Measurements from ENCODE around the gene TBC1D4.
"Not testable (repeated sequence)": the region's sequence is repeated elsewhere in the genome, so short reads cannot be mapped to it uniquely, and the experiment has no call there.

Gene TBC1D4

DNA sequence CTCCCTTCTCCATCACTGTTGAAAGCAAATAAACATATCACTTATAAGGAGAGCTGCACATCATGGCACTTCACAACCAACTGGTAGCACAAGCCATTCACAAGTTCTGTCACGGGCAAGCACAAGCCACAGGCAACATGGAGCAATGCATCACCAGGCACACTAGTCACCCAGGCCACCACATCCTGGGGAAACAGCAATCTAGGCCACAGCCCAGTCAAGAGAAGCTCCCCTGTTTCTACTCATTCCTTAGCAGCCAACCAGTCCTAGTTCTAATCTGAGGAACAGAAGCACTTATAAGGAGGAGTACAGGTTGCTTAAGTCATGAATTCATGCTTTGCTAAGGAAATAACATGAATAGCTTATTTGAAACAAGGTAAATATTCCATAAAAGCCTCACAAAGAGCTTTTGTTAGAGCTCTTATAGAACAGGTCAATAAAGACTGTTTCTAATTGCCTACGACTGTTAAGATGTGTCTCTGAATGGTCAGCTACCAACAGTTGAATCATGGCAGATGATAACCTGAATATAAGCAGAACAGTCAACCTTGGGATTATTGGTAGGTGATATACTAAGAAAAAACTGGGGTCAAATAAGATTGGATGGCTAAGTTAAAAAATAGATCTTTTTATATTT, 169.0 kb downstream of the TBC1D4 start:
- no peak for DNase-seq

DNA sequence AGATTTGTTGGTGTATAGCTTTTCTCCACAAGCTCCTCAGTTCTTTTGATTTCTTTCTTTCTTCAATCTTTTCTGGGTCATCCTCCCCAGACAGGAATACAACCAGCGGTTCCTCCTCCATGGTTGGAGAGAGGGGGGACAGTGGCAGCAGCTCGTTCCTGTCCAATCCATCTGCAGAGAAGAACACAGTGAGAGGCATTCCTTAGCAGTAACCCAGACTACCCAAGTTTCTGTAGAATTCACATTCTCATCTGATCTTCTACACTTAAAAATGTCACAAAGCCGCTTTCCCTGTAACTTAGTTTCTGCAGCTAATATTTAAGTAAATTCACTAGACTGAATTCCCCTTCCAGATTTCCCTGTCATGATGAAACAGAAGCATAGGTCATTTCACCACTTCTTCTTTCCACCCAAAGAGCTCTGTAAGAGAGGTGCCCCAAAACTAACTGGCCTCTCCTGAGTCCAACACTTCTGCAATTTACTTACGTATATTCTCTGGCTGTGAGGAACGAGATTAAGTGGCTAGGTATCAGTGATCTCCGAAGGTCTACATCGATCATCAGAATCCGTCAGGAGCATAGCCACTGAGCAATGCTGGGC, 171.9 kb downstream of the TBC1D4 start:
- no peak for DNase-seq

GRCh38 chr13:75308222-75308621, 173.7 kb downstream of the TBC1D4 start:
- DNase-seq = no peak

DNA sequence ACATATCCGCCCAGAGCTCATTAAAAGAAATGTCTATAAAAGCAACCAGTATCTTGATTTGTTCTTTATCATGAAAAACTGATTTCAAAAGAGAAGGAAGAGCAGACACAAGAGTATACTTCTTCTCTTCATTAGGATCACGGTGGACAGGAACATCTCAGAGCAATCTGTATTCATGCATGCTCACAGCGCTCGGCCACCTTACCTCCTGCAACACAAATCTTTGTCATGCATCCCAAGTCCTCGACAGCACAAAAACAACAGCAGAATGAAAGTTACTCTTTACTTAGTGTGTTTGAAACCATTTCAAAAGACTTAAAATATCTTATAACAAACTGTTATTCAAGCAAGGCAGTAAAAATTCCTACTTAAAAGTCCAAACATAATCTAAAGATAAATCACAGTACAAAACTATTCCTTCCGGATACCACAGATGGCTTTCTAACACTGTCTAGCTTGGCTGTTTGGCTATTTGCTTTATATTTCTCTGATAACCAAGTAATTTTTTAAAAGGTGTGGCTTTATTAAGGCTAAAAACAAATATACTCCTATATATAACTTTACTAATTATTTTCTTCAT, 174.5 kb downstream of the TBC1D4 start:
- no peak for DNase-seq

- DNase-seq = not testable (repeated sequence)
Measured at GRCh38 chr13:75306967-75307366, 175.0 kb downstream of the TBC1D4 start.

DNA sequence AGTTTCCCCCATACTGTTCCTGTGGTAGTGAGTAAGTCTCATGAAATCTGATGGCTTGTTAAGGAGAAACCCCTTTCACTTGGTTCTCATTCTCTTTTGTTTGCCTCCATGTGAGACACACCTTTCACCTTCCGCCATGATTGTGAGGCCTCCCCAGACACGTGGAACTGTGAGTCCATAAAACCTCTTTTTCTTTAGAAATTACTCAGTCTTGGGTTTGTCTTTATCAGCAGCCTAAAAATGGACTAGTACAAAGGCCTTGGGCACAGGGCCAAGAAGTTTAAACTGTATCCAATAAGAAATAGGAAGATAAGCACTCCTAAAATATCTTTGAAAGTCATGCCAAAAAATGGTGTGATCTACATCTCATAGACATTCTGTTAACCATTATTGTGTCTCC, 176.9 kb downstream of the TBC1D4 start:
- no peak for DNase-seq

GRCh38 chr13:75303263-75303662, 178.7 kb downstream of the TBC1D4 start:
- no peak for DNase-seq

- no peak for DNase-seq
Measured at GRCh38 chr13:75302071-75302698, 179.8 kb downstream of the TBC1D4 start.

GRCh38 chr13:75299913-75300862, 181.8 kb downstream of the TBC1D4 start:
- DNase-seq = no peak

GRCh38 chr13:75299246-75299645, 182.7 kb downstream of the TBC1D4 start:
- DNase-seq = no peak

DNA sequence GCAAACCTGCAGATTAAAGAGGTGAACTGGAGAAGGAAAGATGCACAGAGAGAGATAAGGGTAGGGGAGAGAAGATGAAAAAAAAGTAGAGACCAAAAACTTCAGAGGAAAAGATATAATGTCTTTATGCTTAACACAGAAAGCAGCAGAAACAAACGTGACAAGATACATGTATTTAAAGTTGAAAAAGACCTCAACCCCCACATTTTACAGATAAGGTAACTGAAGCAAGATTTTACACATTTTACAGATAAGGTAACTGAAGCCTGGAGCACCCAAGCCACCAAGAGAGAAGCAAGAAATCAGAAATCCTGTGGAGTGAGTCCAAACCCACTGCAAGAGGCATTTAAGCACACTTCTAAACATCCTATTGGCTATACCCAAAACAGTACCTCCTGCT, 185.3 kb downstream of the TBC1D4 start:
- DNase-seq = no peak

GRCh38 chr13:75295201-75295600, 186.8 kb downstream of the TBC1D4 start:
- no peak for DNase-seq

DNA sequence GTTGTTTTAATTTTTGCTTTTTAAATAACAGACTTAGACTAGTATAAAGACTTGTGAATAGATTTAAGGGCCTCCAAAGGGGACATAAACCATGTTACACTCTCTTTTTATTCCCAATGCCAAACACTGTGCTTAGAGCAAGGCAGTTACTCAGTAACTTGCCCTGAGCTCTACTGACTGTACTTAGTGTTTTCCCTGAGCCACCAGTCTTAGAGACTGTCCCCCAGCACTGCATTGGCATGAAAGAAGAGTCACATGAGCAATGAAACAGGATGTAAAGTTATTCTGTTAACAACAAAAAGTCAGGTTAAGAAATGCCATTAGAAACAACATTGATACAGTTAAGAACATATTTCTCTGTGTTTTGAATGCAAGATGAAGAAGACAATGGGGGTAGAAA, 187.9 kb downstream of the TBC1D4 start:
- no peak for DNase-seq

DNA sequence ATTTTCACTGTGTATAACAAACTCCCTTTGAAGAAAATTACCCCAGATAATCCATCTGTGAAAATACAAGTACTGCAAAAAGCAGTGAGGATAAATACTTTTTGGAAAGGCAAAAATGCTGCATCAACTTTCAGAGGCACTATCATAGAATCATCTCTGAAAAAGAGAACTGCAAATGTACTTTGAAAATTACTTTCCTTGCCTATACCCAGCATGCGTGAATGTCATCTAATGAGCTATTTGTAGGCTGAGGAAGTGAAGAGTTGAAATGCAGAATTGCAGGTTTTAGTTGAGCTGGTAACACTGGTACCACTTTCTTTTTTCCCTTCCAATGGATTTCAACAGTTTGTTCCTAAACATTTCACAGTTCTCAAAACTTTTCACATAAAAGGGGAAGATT, 196.7 kb downstream of the TBC1D4 start:
- no peak for DNase-seq

DNA sequence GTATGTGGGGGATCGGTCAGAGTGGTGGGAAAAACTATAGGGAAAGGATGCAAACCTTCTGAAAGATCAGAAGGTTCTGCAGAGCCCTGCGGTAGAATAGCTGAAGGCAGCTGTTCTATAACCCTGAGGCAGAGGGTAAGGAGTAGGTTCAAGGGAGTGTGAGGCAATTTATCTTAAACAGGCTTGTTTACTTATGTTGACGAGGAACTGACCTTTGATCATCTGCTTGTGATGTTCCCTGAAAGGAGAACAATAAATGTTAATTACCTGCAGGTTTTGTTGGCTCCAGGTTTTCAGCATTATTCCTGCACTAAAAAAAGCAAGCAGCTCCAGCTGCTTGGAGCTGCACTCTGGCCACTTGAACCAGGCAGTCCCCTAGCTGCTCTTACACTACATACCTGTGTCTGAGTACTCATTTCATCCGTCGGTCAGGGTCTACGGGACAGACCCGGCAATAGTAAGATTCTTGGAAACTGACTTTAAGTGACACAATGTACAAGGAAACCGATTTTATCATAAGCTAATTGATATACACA, 202.1 kb downstream of the TBC1D4 start:
- no peak for DNase-seq

GRCh38 chr13:75273695-75274094, 208.3 kb downstream of the TBC1D4 start:
- not testable (repeated sequence) for DNase-seq

GRCh38 chr13:75271846-75272245, 210.1 kb downstream of the TBC1D4 start:
- no peak for DNase-seq

GRCh38 chr13:75268481-75268880, 213.5 kb downstream of the TBC1D4 start:
- DNase-seq = not testable (repeated sequence)

- no peak for DNase-seq
Measured at GRCh38 chr13:75264611-75265010, 217.4 kb downstream of the TBC1D4 start.

DNA sequence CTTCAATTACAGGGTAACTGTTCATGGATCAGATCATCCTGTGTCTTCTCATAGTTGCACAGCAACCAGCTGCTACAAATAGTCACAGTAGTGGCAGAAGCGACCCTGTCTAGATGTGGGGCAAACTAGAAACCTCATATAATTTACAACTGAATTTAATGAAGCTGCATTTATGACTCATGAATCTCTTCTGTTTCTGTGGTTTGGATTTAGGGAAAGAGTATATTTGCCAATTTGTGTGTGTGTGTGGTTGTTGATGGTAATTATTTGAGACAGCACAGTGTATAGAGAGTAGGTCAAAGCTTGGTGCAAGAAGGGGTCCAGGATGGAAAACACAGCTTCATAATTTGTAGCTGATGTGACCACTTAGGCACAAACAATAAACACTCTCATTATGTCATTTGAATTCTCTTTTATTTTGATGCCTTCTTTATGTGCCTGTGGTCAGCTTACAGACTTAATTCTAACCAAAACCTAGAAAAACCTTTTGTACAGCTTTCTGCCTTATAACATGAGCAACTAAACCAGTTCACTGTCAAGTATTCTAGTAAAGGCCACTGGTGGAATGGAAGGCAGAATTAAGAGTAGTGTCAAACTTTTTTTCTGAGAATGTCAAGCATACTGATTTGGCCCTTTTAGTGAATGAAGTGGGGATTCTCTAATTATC, 218.1 kb downstream of the TBC1D4 start:
- DNase-seq = no peak

DNA sequence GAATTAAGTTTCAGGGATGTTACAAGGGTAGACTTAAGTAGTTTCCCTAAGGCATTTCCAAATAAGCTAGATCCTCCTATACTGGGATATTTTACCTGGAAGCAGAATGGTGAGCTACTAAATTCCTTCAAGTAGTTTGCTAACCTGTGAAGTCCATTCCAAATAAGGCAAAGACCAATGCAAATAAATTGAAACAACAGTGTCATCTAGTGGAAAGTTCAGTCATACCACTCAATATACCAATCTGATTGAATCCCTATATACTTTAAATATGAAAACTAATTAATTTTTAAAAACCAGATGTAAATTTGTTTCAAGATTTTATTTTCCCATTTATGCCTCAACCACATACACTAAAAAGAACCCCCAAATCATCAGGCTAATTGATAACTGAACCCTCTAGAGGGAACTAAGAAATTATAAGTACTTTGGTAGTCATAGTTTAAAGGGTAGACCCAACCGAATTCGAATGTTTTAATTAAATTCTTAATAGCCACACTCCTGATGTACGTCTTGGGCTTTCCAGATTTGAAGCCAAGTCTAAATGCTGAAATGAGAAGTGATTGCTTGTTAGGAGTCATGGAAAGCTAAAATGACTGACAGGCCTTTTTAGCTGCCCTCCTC, 223.7 kb downstream of the TBC1D4 start:
- DNase-seq = no peak

GRCh38 chr13:75256922-75257321, 225.0 kb downstream of the TBC1D4 start:
- DNase-seq = no peak

All from bone marrow (tissue), 2 donors.